Thymus (tissue), 11 donors: ENCODE data around the gene CUX1. TPM values are rescaled to one million over a fixed set of nuclear protein-coding genes. Genes with fewer than 3 reads are reported as not detected.

Experiments used
- DNase-seq, 9 donors: peaks; one replicate each; pipeline ENCODE4 v3.0.0-alpha.2; 2013; ENCODE audit warnings: low spot score in 9 of 9, low read depth in 6 of 9, missing footprints in 1 of 9
- H3K27ac ChIP-seq, 2 donors: one replicate each; pipeline ENCODE4 v1.5.1; 2013; ENCODE audit warnings: control low read depth in 1 of 2, low read depth in 1 of 2, low read length in 1 of 2, mild to moderate bottlenecking in 1 of 2, moderate library complexity in 1 of 2
- H3K27me3 ChIP-seq, 2 donors: one replicate each; pipeline ENCODE4 v1.5.1; 2013; ENCODE audit warnings: low read length in 1 of 2; ENCODE audit not compliant: control insufficient read depth in 2 of 2, insufficient read depth in 1 of 2
- H3K36me3 ChIP-seq, 2 donors: one replicate each; pipeline ENCODE4 v1.5.1; 2013; ENCODE audit warnings: low read length in 1 of 2, mild to moderate bottlenecking in 1 of 2, moderate library complexity in 1 of 2; ENCODE audit not compliant: control insufficient read depth in 2 of 2, insufficient read depth in 2 of 2
- H3K4me1 ChIP-seq, 2 donors: one replicate each; pipeline ENCODE4 v1.5.1; 2013; ENCODE audit warnings: low read length in 2 of 2; ENCODE audit not compliant: control insufficient read depth in 2 of 2, insufficient read depth in 2 of 2
- H3K4me3 ChIP-seq, 2 donors: one replicate each; pipeline ENCODE4 v1.5.1; 2013; ENCODE audit warnings: low read length in 2 of 2, control low read depth in 1 of 2, mild to moderate bottlenecking in 1 of 2
- H3K9me3 ChIP-seq, 2 donors: one replicate each; pipeline ENCODE4 v1.5.1; 2013; ENCODE audit warnings: low read length in 1 of 2, mild to moderate bottlenecking in 1 of 2; ENCODE audit not compliant: control insufficient read depth in 2 of 2, insufficient read depth in 1 of 2
- WGBS: extraction: QIAGEN DNeasy Blood & Tissue Kit; methylation state at CpG from one replicate; pipeline ENCODE4 v1.1.7; 2013; 5-methylcytosine and 5-hydroxymethylcytosine counted together
- polyA plus RNA-seq: library from polyadenylated mRNA; stranded (reverse); fragments of 200-250 nt; gene quantifications from one replicate; pipeline ENCODE4 v1.2.3, GENCODE V29; 2013
- total RNA-seq: library from RNA; stranded (reverse); fragments of 120-200 nt; gene quantifications from one replicate; pipeline ENCODE4 v1.2.4, GENCODE V29; 2013
- donor health status: healthy.

The CUX1 gene
- total and polyA plus RNA-seq, 2 donors: 27.8 to 35.0 TPM

DNA sequence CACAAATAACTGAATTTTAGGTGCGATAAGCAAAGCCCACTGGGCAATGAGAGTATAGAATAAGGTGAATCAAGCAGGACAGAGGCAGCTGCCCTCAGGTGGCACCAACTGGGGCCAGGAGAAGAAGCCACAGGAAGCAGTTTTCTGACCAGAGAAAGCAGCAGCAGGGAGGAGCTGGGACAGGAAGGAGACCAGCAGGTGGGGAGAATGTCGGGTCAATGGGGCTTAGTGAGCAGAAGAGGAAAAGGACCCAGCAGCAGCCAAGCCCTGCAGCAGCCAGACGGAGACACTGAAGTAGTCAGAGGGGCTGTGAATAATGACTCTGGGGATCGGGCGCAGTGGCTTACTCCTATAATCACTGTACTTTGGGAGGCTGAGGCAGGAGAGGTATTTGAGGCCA lies 259.7 kb downstream of the CUX1 start:
- no peak overlapping the region for H3K27ac ChIP-seq
- WGBS: 72% methylated on average over 5 of the region's 5 CpGs
- peaks cover 3 to 4% of the 10 kb centered on the region in 2 donors for H3K4me1 ChIP-seq

DNA sequence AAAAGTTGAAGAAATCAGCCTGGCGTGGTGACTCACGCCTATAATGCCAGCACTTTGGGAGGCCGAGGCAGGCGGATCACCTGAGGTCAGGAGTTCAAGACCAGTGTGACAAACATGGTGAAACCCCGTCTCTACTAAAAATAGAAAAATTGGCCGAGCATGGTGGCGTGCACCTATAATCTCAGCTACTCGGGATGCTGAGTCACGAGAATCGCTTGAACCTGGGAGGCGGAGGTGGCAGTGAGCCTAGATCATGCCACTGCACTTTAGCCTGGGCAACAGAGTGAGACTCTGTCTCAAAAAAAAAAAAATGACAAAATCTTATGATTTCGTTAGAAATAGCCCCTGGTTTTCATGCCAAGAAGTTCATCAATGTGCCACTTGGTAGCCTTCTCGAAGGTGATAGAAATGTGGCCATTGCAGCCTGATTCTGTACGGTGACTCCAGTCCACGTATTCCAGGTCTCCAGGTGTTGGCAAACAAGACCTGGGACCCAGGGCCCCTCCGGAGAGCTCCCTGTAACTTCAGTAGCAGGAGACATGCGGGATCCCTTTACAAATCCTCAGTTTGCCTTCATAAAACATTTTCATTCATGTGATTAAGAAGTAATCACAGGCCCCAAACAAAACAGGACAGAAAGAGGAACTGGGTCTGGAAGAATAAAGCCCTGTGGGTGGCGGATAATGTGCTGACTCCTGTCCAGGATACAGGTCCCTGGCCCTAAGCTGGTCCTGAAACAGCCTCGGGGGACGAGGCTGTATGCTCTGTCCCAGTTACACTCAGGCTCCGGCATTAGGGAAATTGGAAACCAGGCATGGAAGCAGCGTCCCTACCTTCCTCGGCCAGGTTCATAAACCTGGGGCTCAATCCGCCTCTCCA lies 262.0 kb downstream of the CUX1 start:
- WGBS: 95% methylated on average over 24 of the region's 24 CpGs
- Histone ChIP-seq H3K27me3 (no peaks in the 10 kb centered on the region), H3K4me3 (no peak overlapping the region), H3K27ac (no peak overlapping the region), H3K4me1 (peaks cover 3 to 4% of the 10 kb centered on the region in 2 donors), H3K36me3 (peaks cover 29 to 40% of the 10 kb centered on the region in 2 donors), H3K9me3 (peaks cover 0 to 4% of the 10 kb centered on the region in 2 donors)
- no peak for DNase-seq

More for the DNA sequence above, 259.7 kb downstream of the CUX1 start:
- Histone ChIP-seq H3K9me3 (peaks cover 0 to 4% of the 10 kb centered on the region in 2 donors), H3K36me3 (peaks cover 34 to 47% of the 10 kb centered on the region in 2 donors), H3K4me3 (no peak overlapping the region), H3K27me3 (no peaks in the 10 kb centered on the region)
- no peak for DNase-seq

DNA sequence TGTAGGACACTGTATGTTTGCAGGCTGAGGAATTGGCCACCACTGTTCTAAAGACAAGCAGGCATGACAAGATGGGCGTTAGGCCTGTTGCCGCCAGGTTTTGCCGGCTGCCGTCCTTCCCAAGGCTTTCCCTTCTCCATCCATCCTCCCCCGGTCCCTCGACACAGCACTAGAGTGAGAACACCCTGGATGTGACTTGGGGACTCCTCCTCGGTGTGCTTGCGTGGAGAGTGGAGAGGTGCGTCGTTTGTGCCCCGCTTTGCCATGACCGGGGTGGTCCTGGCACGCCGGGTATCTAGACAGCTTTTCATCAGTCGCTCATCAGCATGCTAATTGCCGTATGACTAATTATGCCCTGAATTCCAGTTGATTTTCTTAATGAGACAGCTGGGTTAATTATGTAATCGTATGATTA lies 262.6 kb downstream of the CUX1 start:
- Histone ChIP-seq H3K9me3 (peaks cover 0 to 6% of the 10 kb centered on the region in 2 donors), H3K27ac (no peak overlapping the region), H3K4me3 (no peak overlapping the region), H3K27me3 (no peaks in the 10 kb centered on the region), H3K4me1 (peaks cover 3 to 4% of the 10 kb centered on the region in 2 donors), H3K36me3 (peaks cover 26 to 38% of the 10 kb centered on the region in 2 donors)
- DNase-seq: no peak
- 96% methylated on average over 17 of the region's 17 CpGs for WGBS

DNA sequence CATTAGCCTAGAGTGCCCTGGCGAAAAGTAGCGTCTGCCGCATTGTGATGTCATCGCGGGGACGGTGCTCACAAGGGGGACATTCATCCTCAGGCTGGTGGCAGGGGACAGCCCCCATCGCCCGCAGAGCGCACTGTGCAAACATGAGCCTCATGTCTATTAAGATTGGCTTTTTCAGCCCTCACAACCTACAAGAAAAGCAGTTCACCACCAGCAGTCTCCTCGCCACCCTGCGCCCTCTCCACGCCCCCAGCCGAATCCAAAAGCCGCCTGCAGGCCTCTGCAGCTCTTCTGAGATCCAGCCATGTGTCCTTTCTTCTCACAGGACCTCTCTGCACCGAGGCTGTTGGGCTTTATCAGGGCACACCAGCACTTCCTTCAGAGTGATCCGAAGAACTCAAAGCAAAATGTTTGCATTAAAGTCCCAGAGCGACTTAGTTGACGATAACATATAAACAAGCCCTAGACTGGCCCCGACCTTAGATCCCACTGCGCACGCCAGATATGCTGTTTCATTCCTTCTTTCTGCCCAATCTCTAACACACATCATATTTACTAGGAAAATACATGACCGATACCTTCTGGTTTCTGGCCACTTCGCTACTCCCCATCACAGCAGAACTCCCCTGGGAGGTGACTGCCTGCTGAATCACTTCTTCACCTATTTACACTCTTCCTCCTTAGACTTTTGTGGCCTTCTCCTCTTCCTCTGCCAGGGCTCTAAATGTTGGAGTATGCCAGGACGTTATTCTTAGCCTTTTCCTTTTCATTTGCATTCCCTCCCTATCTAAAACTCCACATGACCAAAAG lies 263.2 kb downstream of the CUX1 start:
- Histone ChIP-seq H3K27me3 (no peaks in the 10 kb centered on the region), H3K9me3 (peaks cover 0 to 6% of the 10 kb centered on the region in 2 donors), H3K27ac (no peak overlapping the region), H3K36me3 (peaks cover 26 to 32% of the 10 kb centered on the region in 2 donors), H3K4me1 (peaks cover 3 to 4% of the 10 kb centered on the region in 2 donors), H3K4me3 (no peak overlapping the region)
- DNase-seq: no peak
- 94% methylated on average over 24 of the region's 24 CpGs for WGBS

DNA sequence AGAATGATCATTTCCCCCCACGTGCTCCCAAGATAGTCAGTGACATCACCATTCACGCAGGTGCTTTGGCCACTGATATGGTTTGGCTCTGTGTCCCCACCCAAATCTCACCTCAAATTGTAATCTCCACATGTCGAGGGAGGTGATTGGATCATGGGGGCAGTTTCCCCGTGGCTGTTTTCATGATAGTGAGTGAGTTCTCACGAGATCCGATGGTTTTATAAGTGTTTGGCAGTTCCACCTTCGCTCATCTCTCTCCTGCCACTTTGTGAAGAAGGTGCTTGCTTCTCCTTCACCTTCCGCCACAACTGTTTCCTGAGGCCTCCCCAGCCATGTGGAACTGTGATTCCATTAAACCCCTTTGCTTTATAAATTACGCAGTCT lies 263.8 kb downstream of the CUX1 start:
- Histone ChIP-seq H3K4me3 (no peak overlapping the region), H3K36me3 (peaks cover 24 to 27% of the 10 kb centered on the region in 2 donors), H3K4me1 (peaks cover 3 to 4% of the 10 kb centered on the region in 2 donors), H3K27me3 (no peaks in the 10 kb centered on the region), H3K9me3 (peaks cover 0 to 6% of the 10 kb centered on the region in 2 donors), H3K27ac (no peak overlapping the region)
- DNase-seq: no peak
- 96% methylated on average over 9 of the region's 9 CpGs for WGBS

DNA sequence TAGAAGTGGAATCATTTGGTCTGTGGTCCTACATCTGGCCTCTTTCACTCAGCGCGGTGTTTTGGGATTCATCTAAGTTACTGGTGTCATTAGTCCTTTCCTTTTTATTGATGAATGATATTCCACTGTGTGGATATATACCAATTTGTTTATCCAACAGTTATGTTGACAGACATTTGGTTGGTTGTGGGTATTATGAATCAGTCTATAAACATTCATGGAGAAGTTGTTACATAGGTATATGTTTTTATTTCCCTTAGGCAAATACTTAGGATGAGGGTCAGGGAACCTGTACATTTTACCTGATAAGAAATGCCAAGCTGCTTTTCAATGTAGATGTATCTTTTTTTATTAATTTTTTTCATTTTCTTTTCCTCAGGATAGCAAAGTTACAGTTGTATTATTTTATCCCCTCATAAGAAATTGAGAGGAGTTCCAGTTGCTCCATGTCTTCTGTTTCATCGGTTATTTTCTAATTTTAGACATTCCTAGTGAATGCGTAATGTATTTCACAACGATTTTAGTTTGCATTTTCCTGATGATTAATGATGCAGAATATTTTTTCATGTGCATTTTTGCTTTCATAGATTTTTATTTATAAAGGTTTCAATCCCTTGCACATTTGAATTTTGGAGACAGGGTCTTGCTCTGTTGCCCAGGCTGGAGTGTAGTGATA lies 265.4 kb downstream of the CUX1 start:
- no peak overlapping the region for H3K27ac ChIP-seq
- no peak overlapping the region for H3K4me3 ChIP-seq
- H3K36me3 ChIP-seq: peaks cover 22 to 24% of the 10 kb centered on the region in 2 donors
- peaks cover 0 to 6% of the 10 kb centered on the region in 2 donors for H3K9me3 ChIP-seq
- H3K27me3 ChIP-seq: no peaks in the 10 kb centered on the region
- H3K4me1 ChIP-seq: no peaks in the 10 kb centered on the region
- 98% methylated on average over 5 of the region's 5 CpGs for WGBS
- no peak for DNase-seq

DNA sequence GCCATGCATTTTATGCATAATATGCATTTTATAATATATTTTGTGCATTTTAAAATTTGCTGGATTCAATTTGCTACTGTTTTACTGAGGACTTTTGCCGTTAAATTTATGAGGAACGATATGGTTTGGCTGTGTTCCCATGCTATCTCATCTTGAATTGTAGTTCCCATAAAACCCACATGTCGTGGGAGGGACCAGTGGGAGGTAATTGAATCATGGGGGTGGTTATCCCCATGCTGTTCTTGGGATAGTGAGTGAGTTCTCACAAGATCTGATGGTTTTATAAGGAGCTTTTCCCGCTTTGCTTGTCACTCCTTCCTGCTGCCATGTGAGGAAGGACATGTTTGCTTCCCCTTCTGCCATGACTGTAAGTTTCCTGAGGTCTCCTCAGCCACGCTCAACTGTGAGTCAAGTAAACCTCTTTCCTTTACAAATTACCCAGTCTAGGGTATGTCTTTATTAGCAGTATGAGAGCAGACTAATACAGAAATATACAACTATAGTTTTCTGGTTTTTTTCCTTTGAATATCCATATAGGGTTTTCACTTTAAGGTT lies 267.9 kb downstream of the CUX1 start:
- Histone ChIP-seq H3K36me3 (peaks cover 15 to 21% of the 10 kb centered on the region in 2 donors), H3K4me1 (no peaks in the 10 kb centered on the region), H3K4me3 (no peak overlapping the region), H3K9me3 (peaks cover 1 to 6% of the 10 kb centered on the region in 2 donors), H3K27ac (no peak overlapping the region), H3K27me3 (no peaks in the 10 kb centered on the region)
- WGBS: 96% methylated on average over 5 of the region's 5 CpGs
- DNase-seq: no peak

DNA sequence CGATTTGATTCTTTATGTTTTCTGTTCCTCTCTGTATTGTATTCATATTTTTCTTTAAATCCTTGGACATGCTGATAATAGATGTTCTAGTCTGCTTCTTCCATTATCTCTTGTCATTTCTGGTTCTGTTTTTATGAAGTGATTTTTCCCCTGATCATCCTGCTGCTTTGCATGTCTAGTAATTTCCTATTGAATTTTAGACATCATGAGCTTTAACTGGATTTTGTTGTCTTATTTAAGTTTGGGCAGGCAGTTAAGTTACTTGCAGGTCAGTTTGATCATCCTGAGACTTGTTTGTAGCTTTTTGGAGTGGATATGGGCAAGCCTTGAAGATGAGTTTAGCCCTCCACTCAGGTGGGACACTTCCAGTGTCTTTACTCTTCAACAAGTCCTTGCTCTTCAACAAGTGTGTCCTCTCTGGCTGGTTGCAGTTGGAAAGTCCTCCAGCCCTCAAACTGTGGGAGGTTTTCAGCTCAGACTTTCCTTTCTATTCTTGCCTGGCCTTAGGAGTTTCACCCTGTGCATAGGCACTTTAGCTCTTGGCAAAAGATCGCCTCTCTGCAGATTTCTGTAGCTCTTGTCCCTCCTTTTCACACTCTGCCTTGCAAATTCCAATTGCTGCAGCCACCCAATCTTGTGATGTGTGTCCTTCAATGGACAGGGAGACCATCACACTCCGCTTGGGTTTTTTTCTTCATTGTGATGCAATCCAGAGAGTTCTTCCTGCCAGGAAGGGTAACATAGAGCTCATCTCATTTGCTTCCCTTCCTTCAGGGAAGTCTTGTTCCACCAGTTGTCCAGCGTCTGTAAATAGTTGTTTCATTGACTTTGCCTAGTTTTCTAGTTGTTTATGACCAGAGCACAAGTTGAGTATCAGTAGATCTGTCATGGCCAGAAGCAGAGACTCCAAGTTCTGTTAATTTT lies 272.0 kb downstream of the CUX1 start:
- no peak for DNase-seq
- H3K27ac ChIP-seq: no peak overlapping the region

More for the DNA sequence above, 272.0 kb downstream of the CUX1 start:
- peaks cover 1% of the 10 kb centered on the region in 2 donors for H3K9me3 ChIP-seq
- WGBS: 96% methylated on average over 4 of the region's 4 CpGs
- peaks cover 0 to 2% of the 10 kb centered on the region in 2 donors for H3K4me1 ChIP-seq
- no peaks in the 10 kb centered on the region for H3K27me3 ChIP-seq
- peaks cover 0 to 5% of the 10 kb centered on the region in 2 donors for H3K36me3 ChIP-seq
- H3K4me3 ChIP-seq: no peak overlapping the region
